ENCODE measurements around the gene RHOV.

Gene RHOV

GRCh38 chr15:40902605-40903561 is 28.8 kb upstream of the RHOV start:
- no peak overlapping the region for H3K9ac ChIP-seq (ENCODE audit: low read length)
- H2AK5ac ChIP-seq (ENCODE audit: low read length) = no peak overlapping the region
- no peak overlapping the region for H4K8ac ChIP-seq (ENCODE audit: low read depth, low read length)
- H2AFZ ChIP-seq (ENCODE audit: insufficient read depth, low read length, poor library complexity) = no peak overlapping the region
- no peak overlapping the region for H3K18ac ChIP-seq (ENCODE audit: low read length)
- H3K4me2 ChIP-seq (ENCODE audit: low read length) = no peak overlapping the region
- no CpG with 5 or more reads among the region's 33 CpGs for WGBS (ENCODE audit: extremely low coverage, insufficient coverage, insufficient read length)
- H3K79me2 ChIP-seq (ENCODE audit: control insufficient read depth, insufficient read depth, low read length, poor library complexity) = no peaks in the 10 kb centered on the region
- no peak overlapping the region for H3K4ac ChIP-seq (ENCODE audit: low read depth, low read length)
- H3K36me3 ChIP-seq (ENCODE audit: control insufficient read depth in 1 of 2, insufficient read depth in 2 of 2, low read length in 2 of 2) = peaks cover 50 to 57% of the 10 kb centered on the region in 2 experiments
- peaks cover 4% of the 10 kb centered on the region in 2 experiments for H3K4me1 ChIP-seq (ENCODE audit: control insufficient read depth in 1 of 2, insufficient read depth in 2 of 2, low read length in 2 of 2)
- no peak overlapping the region for H4K12ac ChIP-seq (ENCODE audit: low read depth, low read length)
- no peak overlapping the region for H3K23ac ChIP-seq (ENCODE audit: low read length)
- no peak overlapping the region for H2BK120ac ChIP-seq (ENCODE audit: insufficient read depth, low read length, poor library complexity)
- H3K27me3 ChIP-seq (ENCODE audit: insufficient read depth, low read length) = no peaks in the 10 kb centered on the region
- H3K79me1 ChIP-seq (ENCODE audit: low read length) = peaks cover 4% of the 10 kb centered on the region
- H3K9me3 ChIP-seq (ENCODE audit: insufficient read depth, low read depth, low read length) = peaks cover 5% of the 10 kb centered on the region
- H3K14ac ChIP-seq (ENCODE audit: low read length) = no peak overlapping the region
- H2BK12ac ChIP-seq (ENCODE audit: low read length) = no peak overlapping the region
- H3K4me3 ChIP-seq (ENCODE audit: low read depth, low read length) = no peak overlapping the region
- DNase-seq = peak; percentile 31 to 48
- H2BK5ac ChIP-seq (ENCODE audit: low read depth, low read length, poor library complexity) = no peak overlapping the region
- H4K91ac ChIP-seq (ENCODE audit: low read depth, low read length) = no peak overlapping the region
- H3K27ac ChIP-seq (ENCODE audit: low read depth, low read length) = no peak overlapping the region

GRCh38 chr15:40901053-40901443 is 27.0 kb upstream of the RHOV start:
- H2BK5ac ChIP-seq (ENCODE audit: low read depth, low read length, poor library complexity) = no peak overlapping the region
- H3K4me2 ChIP-seq (ENCODE audit: low read length) = no peak overlapping the region
- no peak overlapping the region for H4K8ac ChIP-seq (ENCODE audit: low read depth, low read length)
- no peak overlapping the region for H4K12ac ChIP-seq (ENCODE audit: low read depth, low read length)
- H3K9me3 ChIP-seq (ENCODE audit: insufficient read depth, low read depth, low read length) = peaks cover 5% of the 10 kb centered on the region
- no peaks in the 10 kb centered on the region for H3K79me2 ChIP-seq (ENCODE audit: control insufficient read depth, insufficient read depth, low read length, poor library complexity)
- no peaks in the 10 kb centered on the region for H3K4me1 ChIP-seq (ENCODE audit: control insufficient read depth in 1 of 2, insufficient read depth in 2 of 2, low read length in 2 of 2)
- H3K27me3 ChIP-seq (ENCODE audit: insufficient read depth, low read length) = no peaks in the 10 kb centered on the region
- no peak overlapping the region for H4K91ac ChIP-seq (ENCODE audit: low read depth, low read length)
- H3K36me3 ChIP-seq (ENCODE audit: control insufficient read depth in 1 of 2, insufficient read depth in 2 of 2, low read length in 2 of 2) = peaks cover 55 to 59% of the 10 kb centered on the region in 2 experiments
- no peak overlapping the region for H3K14ac ChIP-seq (ENCODE audit: low read length)
- H3K9ac ChIP-seq (ENCODE audit: low read length) = no peak overlapping the region
- H3K4me3 ChIP-seq (ENCODE audit: low read depth, low read length) = no peak overlapping the region
- WGBS (ENCODE audit: extremely low coverage, insufficient coverage, insufficient read length) = no CpG with 5 or more reads among the region's 5 CpGs
- no peak overlapping the region for H2AFZ ChIP-seq (ENCODE audit: insufficient read depth, low read length, poor library complexity)
- H3K4ac ChIP-seq (ENCODE audit: low read depth, low read length) = no peak overlapping the region
- no peak overlapping the region for H2AK5ac ChIP-seq (ENCODE audit: low read length)
- no peak overlapping the region for H2BK12ac ChIP-seq (ENCODE audit: low read length)
- H3K18ac ChIP-seq (ENCODE audit: low read length) = no peak overlapping the region
- H3K27ac ChIP-seq (ENCODE audit: low read depth, low read length) = no peak overlapping the region
- no peak overlapping the region for H2BK120ac ChIP-seq (ENCODE audit: insufficient read depth, low read length, poor library complexity)
- H3K23ac ChIP-seq (ENCODE audit: low read length) = no peak overlapping the region
- DNase-seq = no peak
- no peaks in the 10 kb centered on the region for H3K79me1 ChIP-seq (ENCODE audit: low read length)

DNA sequence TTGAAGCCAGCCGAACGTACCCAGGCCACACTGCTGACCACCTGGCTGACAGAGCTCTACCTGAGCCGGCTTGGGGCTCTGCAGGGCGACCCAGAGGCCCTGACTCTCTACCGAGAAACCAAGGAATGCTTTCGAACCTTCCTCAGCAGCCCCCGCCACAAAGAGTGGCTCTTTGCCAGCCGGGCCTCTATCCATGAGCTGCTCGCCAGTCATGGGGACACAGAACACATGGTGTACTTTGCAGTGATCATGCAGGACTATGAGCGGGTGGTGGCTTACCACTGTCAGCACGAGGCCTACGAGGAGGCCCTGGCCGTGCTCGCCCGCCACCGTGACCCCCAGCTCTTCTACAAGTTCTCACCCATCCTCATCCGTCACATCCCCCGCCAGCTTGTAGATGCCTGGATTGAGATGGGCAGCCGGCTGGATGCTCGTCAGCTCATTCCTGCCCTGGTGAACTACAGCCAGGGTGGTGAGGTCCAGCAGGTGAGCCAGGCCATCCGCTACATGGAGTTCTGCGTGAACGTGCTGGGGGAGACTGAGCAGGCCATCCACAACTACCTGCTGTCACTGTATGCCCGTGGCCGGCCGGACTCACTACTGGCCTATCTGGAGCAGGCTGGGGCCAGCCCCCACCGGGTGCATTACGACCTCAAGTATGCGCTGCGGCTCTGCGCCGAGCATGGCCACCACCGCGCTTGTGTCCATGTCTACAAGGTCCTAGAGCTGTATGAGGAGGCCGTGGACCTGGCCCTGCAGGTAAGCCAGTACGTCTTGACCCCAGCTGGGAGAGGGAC is 26.4 kb upstream of the RHOV start:
- no peak overlapping the region for H3K4ac ChIP-seq (ENCODE audit: low read depth, low read length)
- H4K91ac ChIP-seq (ENCODE audit: low read depth, low read length) = no peak overlapping the region
- H3K27me3 ChIP-seq (ENCODE audit: insufficient read depth, low read length) = no peaks in the 10 kb centered on the region
- H3K4me1 ChIP-seq (ENCODE audit: control insufficient read depth in 1 of 2, insufficient read depth in 2 of 2, low read length in 2 of 2) = peaks cover 1 to 4% of the 10 kb centered on the region in 2 experiments
- no peak overlapping the region for H3K14ac ChIP-seq (ENCODE audit: low read length)
- DNase-seq = no peak
- no peak overlapping the region for H2AK5ac ChIP-seq (ENCODE audit: low read length)
- no CpG with 5 or more reads among the region's 36 CpGs for WGBS (ENCODE audit: extremely low coverage, insufficient coverage, insufficient read length)
- H3K4me2 ChIP-seq (ENCODE audit: low read length) = no peak overlapping the region
- H2BK12ac ChIP-seq (ENCODE audit: low read length) = no peak overlapping the region
- no peak overlapping the region for H3K23ac ChIP-seq (ENCODE audit: low read length)
- H3K79me2 ChIP-seq (ENCODE audit: control insufficient read depth, insufficient read depth, low read length, poor library complexity) = no peaks in the 10 kb centered on the region
- no peak overlapping the region for H3K4me3 ChIP-seq (ENCODE audit: low read depth, low read length)
- no peak overlapping the region for H2AFZ ChIP-seq (ENCODE audit: insufficient read depth, low read length, poor library complexity)
- H3K27ac ChIP-seq (ENCODE audit: low read depth, low read length) = no peak overlapping the region
- H2BK5ac ChIP-seq (ENCODE audit: low read depth, low read length, poor library complexity) = no peak overlapping the region
- no peak overlapping the region for H3K18ac ChIP-seq (ENCODE audit: low read length)
- no peak overlapping the region for H4K12ac ChIP-seq (ENCODE audit: low read depth, low read length)
- no peak overlapping the region for H2BK120ac ChIP-seq (ENCODE audit: insufficient read depth, low read length, poor library complexity)
- H3K36me3 ChIP-seq (ENCODE audit: control insufficient read depth in 1 of 2, insufficient read depth in 2 of 2, low read length in 2 of 2) = peaks cover 56 to 61% of the 10 kb centered on the region in 2 experiments
- no peak overlapping the region for H4K8ac ChIP-seq (ENCODE audit: low read depth, low read length)
- no peak overlapping the region for H3K9ac ChIP-seq (ENCODE audit: low read length)
- no peaks in the 10 kb centered on the region for H3K79me1 ChIP-seq (ENCODE audit: low read length)
- peaks cover 5% of the 10 kb centered on the region for H3K9me3 ChIP-seq (ENCODE audit: insufficient read depth, low read depth, low read length)

- H2BK12ac ChIP-seq (ENCODE audit: low read length) = no peak overlapping the region
Observed at GRCh38 chr15:40899536-40900207, 25.6 kb upstream of the RHOV start.

More at GRCh38 chr15:40899536-40900207, 25.6 kb upstream of the RHOV start:
- WGBS (ENCODE audit: extremely low coverage, insufficient coverage, insufficient read length) = no CpG with 5 or more reads among the region's 33 CpGs
- H2BK5ac ChIP-seq (ENCODE audit: low read depth, low read length, poor library complexity) = no peak overlapping the region
- H2AK5ac ChIP-seq (ENCODE audit: low read length) = no peak overlapping the region
- H3K4ac ChIP-seq (ENCODE audit: low read depth, low read length) = no peak overlapping the region
- H3K4me1 ChIP-seq (ENCODE audit: control insufficient read depth in 1 of 2, insufficient read depth in 2 of 2, low read length in 2 of 2) = peaks cover 2 to 9% of the 10 kb centered on the region in 2 experiments
- no peak overlapping the region for H3K23ac ChIP-seq (ENCODE audit: low read length)
- H3K36me3 ChIP-seq (ENCODE audit: control insufficient read depth in 1 of 2, insufficient read depth in 2 of 2, low read length in 2 of 2) = peaks cover 53 to 58% of the 10 kb centered on the region in 2 experiments
- no peak overlapping the region for H4K12ac ChIP-seq (ENCODE audit: low read depth, low read length)
- no peak overlapping the region for H3K27ac ChIP-seq (ENCODE audit: low read depth, low read length)
- no peak overlapping the region for H3K9ac ChIP-seq (ENCODE audit: low read length)
- no peak overlapping the region for H3K14ac ChIP-seq (ENCODE audit: low read length)
- no peak overlapping the region for H3K18ac ChIP-seq (ENCODE audit: low read length)
- H3K79me2 ChIP-seq (ENCODE audit: control insufficient read depth, insufficient read depth, low read length, poor library complexity) = peaks cover 4% of the 10 kb centered on the region
- DNase-seq = no peak
- peaks cover 5% of the 10 kb centered on the region for H3K9me3 ChIP-seq (ENCODE audit: insufficient read depth, low read depth, low read length)
- H3K4me2 ChIP-seq (ENCODE audit: low read length) = no peak overlapping the region
- no peaks in the 10 kb centered on the region for H3K27me3 ChIP-seq (ENCODE audit: insufficient read depth, low read length)
- H2AFZ ChIP-seq (ENCODE audit: insufficient read depth, low read length, poor library complexity) = no peak overlapping the region
- no peak overlapping the region for H4K91ac ChIP-seq (ENCODE audit: low read depth, low read length)
- no peak overlapping the region for H3K4me3 ChIP-seq (ENCODE audit: low read depth, low read length)
- H4K8ac ChIP-seq (ENCODE audit: low read depth, low read length) = no peak overlapping the region
- no peak overlapping the region for H2BK120ac ChIP-seq (ENCODE audit: insufficient read depth, low read length, poor library complexity)
- H3K79me1 ChIP-seq (ENCODE audit: low read length) = peaks cover under 1% of the 10 kb centered on the region
